NCI-H82 treated with DMSO at 0.1 percent for 48 hours (cell line): ENCODE data around the gene TJP3.

Experiments
- DNase-seq: peaks from one replicate; lab custom pipeline; 2025; ENCODE audit not compliant: unreplicated experiment; lab: John Stamatoyannopoulos, UW

The TJP3 gene

GRCh38 chr19:3710265-3710812, 2.2 kb downstream of the TJP3 start:
- no peak for DNase-seq

GRCh38 chr19:3712663-3713611, 4.8 kb downstream of the TJP3 start:
- no peak for DNase-seq

- no peak for DNase-seq
Observed at GRCh38 chr19:3716147-3716668, 8.0 kb downstream of the TJP3 start.

GRCh38 chr19:3719868-3720267, 11.7 kb downstream of the TJP3 start:
- DNase-seq, result no peak

- no peak for DNase-seq
Observed at GRCh38 chr19:3720349-3720917, 12.2 kb downstream of the TJP3 start.

- peak; percentile 44 for DNase-seq
Observed at GRCh38 chr19:3721131-3721886, 13.1 kb downstream of the TJP3 start.

- DNase-seq, result no peak
Observed at GRCh38 chr19:3721887-3722442, 13.8 kb downstream of the TJP3 start.

GRCh38 chr19:3722443-3723109, 14.4 kb downstream of the TJP3 start:
- DNase-seq, result no peak

- DNase-seq, result no peak
Observed at GRCh38 chr19:3723110-3723488, 14.9 kb downstream of the TJP3 start.

- DNase-seq, result no peak
Observed at GRCh38 chr19:3723883-3724282, 15.7 kb downstream of the TJP3 start.

- DNase-seq, result no peak
Observed at GRCh38 chr19:3725121-3725520, 16.9 kb downstream of the TJP3 start.

- DNase-seq, result no peak
Observed at GRCh38 chr19:3725640-3726310, 17.6 kb downstream of the TJP3 start.

GRCh38 chr19:3730457-3730958, 22.3 kb downstream of the TJP3 start:
- DNase-seq, result no peak

- no peak for DNase-seq
Observed at GRCh38 chr19:3732108-3732507, 23.9 kb downstream of the TJP3 start.

GRCh38 chr19:3733549-3734309, 25.5 kb downstream of the TJP3 start:
- DNase-seq, result no peak

GRCh38 chr19:3734310-3734600, 26.1 kb downstream of the TJP3 start:
- DNase-seq, result no peak

- DNase-seq, result no peak
Observed at GRCh38 chr19:3736106-3736724, 28.0 kb downstream of the TJP3 start.

GRCh38 chr19:3737487-3738205, 29.5 kb downstream of the TJP3 start:
- DNase-seq, result no peak
